ENCODE data around the gene ROS1. TPM values are rescaled to one million over a fixed set of nuclear protein-coding genes. Genes with fewer than 3 reads are reported as not detected.
A peak's percentile ranks its signal among the peaks of the same experiment; 100 is the strongest.

ROS1 gene
- total RNA-seq, 2 donors from 2014 or later, result 0.99 to 1.9 TPM

DNA sequence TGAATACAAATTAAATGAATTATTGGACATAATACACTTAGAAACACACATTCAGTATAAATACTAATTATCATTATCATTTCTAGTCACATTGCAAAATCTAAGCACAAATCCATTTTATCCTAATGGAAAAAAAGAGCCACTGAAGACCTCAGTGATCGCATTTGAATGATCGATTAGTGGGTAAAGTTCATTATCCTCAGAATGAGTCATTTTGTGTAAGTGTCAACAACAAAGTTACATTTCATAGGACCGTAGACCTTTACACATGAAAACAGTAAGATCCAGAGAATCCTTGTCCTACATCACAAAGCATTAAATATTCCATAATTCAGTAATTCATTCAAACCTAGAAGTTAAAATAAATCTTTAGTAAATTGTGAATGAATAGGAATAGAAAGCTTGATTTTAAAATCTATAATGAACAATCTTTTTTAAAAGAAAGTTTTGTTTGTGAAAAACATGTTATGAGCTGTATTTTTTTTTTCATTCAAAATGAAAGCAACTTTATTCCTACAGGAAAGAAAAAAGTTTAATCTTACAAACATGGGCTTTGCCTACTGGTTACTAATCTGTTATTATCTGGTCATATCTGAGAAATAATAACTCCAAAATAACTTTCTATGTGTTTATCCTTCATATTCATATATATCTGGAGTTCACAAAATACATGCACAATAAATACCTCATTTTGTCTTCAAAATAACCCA lies 33.7 kb downstream of the ROS1 start:
- no peak overlapping the region for H3K4me3 ChIP-seq
- H3K27ac ChIP-seq, result no peak overlapping the region
- no peaks in the 10 kb centered on the region for H3K9me3 ChIP-seq
- H3K9ac ChIP-seq (ENCODE audit: low read depth in 2 of 2, low read length in 2 of 2), result no peak overlapping the region
- TF ChIP-seq, protein P1, sequence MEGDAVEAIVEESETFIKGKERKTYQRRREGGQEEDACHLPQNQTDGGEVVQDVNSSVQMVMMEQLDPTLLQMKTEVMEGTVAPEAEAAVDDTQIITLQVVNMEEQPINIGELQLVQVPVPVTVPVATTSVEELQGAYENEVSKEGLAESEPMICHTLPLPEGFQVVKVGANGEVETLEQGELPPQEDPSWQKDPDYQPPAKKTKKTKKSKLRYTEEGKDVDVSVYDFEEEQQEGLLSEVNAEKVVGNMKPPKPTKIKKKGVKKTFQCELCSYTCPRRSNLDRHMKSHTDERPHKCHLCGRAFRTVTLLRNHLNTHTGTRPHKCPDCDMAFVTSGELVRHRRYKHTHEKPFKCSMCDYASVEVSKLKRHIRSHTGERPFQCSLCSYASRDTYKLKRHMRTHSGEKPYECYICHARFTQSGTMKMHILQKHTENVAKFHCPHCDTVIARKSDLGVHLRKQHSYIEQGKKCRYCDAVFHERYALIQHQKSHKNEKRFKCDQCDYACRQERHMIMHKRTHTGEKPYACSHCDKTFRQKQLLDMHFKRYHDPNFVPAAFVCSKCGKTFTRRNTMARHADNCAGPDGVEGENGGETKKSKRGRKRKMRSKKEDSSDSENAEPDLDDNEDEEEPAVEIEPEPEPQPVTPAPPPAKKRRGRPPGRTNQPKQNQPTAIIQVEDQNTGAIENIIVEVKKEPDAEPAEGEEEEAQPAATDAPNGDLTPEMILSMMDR (IDR thresholded peaks at IDR 0.05), result no peak
- H3K4me1 ChIP-seq, result no peaks in the 10 kb centered on the region
- no peaks in the 10 kb centered on the region for H3K27me3 ChIP-seq
- H3K36me3 ChIP-seq, result no peaks in the 10 kb centered on the region
- intact Hi-C loops (cut with DNase I), result no loop called here
- DNase-seq, result no peak

DNA sequence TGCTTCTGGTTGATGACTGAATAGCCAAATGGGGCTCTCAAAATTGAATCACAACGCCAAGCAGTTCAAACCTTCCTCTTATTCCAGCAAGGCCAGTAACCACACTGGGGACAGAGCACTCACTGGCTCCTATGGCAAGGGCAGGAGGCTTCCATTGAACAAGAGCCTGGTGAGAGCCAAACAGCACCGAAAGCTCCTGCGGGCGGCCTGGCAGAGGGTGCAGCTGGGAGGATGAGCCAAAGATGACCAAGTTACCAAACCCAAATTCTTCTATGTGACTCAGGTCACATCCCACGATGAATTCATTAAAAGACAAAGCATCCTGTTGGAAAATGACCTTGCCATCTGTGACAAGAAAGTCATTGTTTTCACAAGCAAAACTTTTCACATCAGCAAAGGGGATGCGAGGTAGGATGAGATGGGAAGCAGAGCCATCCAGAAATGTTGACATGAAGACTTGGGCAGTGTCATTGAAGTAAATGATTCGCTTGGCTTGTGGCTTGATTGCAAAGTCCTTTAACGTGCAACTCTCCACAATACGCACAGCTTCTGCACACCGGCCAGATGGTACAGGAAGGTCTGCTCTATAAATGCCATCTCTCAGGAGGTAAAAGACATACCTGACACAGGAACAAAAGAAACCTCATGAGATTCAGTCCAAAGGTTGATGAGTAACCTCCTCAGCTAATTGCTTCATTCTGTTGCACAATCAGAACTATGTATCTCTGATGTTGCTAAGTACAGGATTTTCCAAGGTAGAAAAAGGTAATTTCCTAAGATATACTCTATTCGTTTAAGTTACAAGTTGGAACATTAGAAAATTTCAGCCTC lies 36.3 kb downstream of the ROS1 start:
- H3K9me3 ChIP-seq, result no peaks in the 10 kb centered on the region

DNA sequence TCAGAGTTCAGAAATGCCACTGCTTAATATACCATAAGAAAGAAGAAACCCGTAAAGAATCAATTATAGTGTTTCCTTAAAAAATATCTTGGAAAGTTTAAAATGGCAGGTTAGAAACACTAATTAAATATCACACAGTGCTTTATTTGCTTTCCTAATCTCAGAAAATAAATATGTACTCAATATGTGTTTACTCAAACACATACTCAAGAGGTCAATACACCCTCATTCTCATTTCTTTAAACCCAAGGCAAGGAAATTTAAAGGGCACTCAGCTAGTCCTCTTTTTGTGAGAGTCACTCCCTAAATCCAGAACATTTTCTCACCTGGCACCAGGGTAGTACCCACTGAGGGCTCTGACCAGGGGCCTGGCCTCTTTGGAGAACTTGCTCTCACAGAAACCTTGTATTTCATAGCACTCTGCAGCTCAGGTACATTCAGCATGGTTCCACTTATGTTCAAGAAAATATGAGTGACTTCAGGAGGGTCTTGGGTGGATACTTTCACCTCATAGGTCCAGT lies 38.2 kb downstream of the ROS1 start:
- H3K36me3 ChIP-seq, result no peaks in the 10 kb centered on the region
- H3K27me3 ChIP-seq, result no peaks in the 10 kb centered on the region
- intact Hi-C loops (cut with DNase I), result no loop called here
- no peak overlapping the region for H3K27ac ChIP-seq
- no peaks in the 10 kb centered on the region for H3K9me3 ChIP-seq
- H3K4me3 ChIP-seq, result no peak overlapping the region
- TF ChIP-seq, protein P1 (IDR thresholded peaks at IDR 0.05), result no peak
- H3K9ac ChIP-seq (ENCODE audit: low read depth in 2 of 2, low read length in 2 of 2), result no peak overlapping the region
- DNase-seq, result no peak
- H3K4me1 ChIP-seq, result no peaks in the 10 kb centered on the region

More for the DNA sequence above, 36.3 kb downstream of the ROS1 start:
- Histone ChIP-seq H3K4me3 (no peak overlapping the region), H3K9ac (ENCODE audit: low read depth in 2 of 2, low read length in 2 of 2) (no peak overlapping the region), H3K27ac (no peak overlapping the region), H3K36me3 (no peaks in the 10 kb centered on the region), H3K4me1 (no peaks in the 10 kb centered on the region), H3K27me3 (no peaks in the 10 kb centered on the region)
- peak; percentile 36 for DNase-seq
- intact Hi-C loops (cut with DNase I), result no loop called here
- TF ChIP-seq, protein P1 (IDR thresholded peaks at IDR 0.05), result no peak

DNA sequence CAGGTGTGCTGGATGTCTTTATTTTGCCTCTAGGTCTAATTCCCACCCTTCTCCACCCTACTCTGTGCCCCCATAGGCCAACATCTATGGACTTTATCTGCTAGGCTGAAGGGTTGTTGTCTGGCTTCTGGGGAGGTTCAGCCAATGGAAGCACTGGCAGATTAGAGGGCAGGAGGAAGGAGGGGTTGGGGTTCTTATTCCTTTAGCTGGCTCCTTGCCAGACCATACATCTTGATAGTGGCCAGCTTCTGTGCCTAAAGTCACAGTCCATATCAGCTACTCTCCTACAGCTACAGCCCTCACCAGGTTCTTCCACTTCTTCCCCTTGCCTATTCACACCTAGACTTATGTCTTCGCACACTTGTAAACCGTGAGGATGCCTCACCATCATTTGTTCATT lies 41.1 kb downstream of the ROS1 start:
- H3K4me3 ChIP-seq, result no peak overlapping the region
- no peaks in the 10 kb centered on the region for H3K36me3 ChIP-seq
- no peaks in the 10 kb centered on the region for H3K27me3 ChIP-seq
- H3K27ac ChIP-seq, result no peak overlapping the region
- intact Hi-C loops (cut with DNase I), result no loop called here
- no peak overlapping the region for H3K9ac ChIP-seq (ENCODE audit: low read depth in 2 of 2, low read length in 2 of 2)
- TF ChIP-seq, protein P1 (IDR thresholded peaks at IDR 0.05), result no peak
- no peak for DNase-seq
- H3K9me3 ChIP-seq, result no peaks in the 10 kb centered on the region
- no peaks in the 10 kb centered on the region for H3K4me1 ChIP-seq

DNA sequence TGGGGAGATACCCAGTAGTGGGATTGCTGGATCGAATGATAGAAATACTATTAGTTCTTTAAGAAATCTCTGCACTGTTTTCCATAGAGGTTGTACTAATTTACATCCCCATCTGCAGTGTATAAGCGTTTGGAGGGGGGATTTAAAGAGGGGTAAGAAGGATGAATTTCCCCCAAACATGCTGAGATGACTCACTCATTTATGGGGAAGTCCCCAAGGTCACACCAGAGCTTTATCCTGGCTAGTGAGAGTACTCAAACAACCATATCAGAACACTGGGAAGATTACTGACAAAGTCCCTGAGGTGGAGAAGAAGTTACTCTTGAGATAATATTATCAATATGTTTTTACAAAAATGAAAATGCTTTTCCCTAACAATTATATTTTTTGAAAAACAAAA lies 44.0 kb downstream of the ROS1 start:
- H3K36me3 ChIP-seq, result no peaks in the 10 kb centered on the region
- H3K27me3 ChIP-seq, result no peaks in the 10 kb centered on the region
- H3K27ac ChIP-seq, result no peak overlapping the region
- TF ChIP-seq, protein P1 (IDR thresholded peaks at IDR 0.05), result no peak
- H3K4me1 ChIP-seq, result no peaks in the 10 kb centered on the region
- intact Hi-C loops (cut with DNase I), result no loop called here
- no peak for DNase-seq
- no peaks in the 10 kb centered on the region for H3K9me3 ChIP-seq
- no peak overlapping the region for H3K9ac ChIP-seq (ENCODE audit: low read depth in 2 of 2, low read length in 2 of 2)
- no peak overlapping the region for H3K4me3 ChIP-seq

Measured in colonic mucosa (tissue), 4 donors.